ENCODE data around the gene HSF4. TPM values are rescaled to one million over a fixed set of nuclear protein-coding genes. Genes with fewer than 3 reads are reported as not detected.

Gene HSF4
- total RNA-seq (2022; extraction: Qiagen RNA extraction), result 12.2 to 21.9 TPM (median 16.8 TPM) in 5 replicates

GRCh38 chr16:67164599-67165061 lies at the start of gene HSF4:
TSS of gene HSF4 (plus strand) at chr16:67164745. CDS start at chr16:67164812, 67 bp downstream.

GRCh38 chr16:67150833-67151396 lies 13.6 kb upstream of the HSF4 start, which contains the start of gene B3GNT9:
TSS of gene B3GNT9 (minus strand) at chr16:67150998. CDS start at chr16:67150485, 513 bp downstream.

GRCh38 chr16:67170168-67170948 lies 5.8 kb downstream of the HSF4 start, which contains the start of gene NOL3:
TSS of gene NOL3 (plus strand) at chr16:67170538.

GRCh38 chr16:67183627-67184452 lies 19.3 kb downstream of the HSF4 start, which contains the start of gene MATCAP1:
TSS of gene MATCAP1 (minus strand) at chr16:67183963. CDS start at chr16:67180610, 3,353 bp downstream.

GRCh38 chr16:67190041-67190440 lies 25.5 kb downstream of the HSF4 start, which contains the start of gene EXOC3L1:
TSS of gene EXOC3L1 (minus strand) at chr16:67190136. CDS start at chr16:67189676, 460 bp downstream.

GRCh38 chr16:67191995-67192681 lies 27.6 kb downstream of the HSF4 start, which contains the start of gene E2F4:
TSS of gene E2F4 (plus strand) at chr16:67192155. CDS start at chr16:67192228, 73 bp downstream.

GRCh38 chr16:67199011-67199807 lies 34.7 kb downstream of the HSF4 start, which contains the start of gene ELMO3:
TSS of gene ELMO3 (plus strand) at chr16:67199131. CDS start at chr16:67199327, 196 bp downstream.

Other genes with a start within 250 kb of the HSF4 start
- gene CDH16, start 245.9 kb upstream of the HSF4 start, total RNA-seq (2022; extraction: Qiagen RNA extraction), result 3.7 to 4.9 TPM (median 4.4 TPM) in 5 replicates
- 27.6 to 46.6 TPM (median 39.4 TPM) in 5 replicates for gene RRAD, start 239.2 kb upstream of the HSF4 start, total RNA-seq (2022; extraction: Qiagen RNA extraction)
- gene CIAO2B, start 230.3 kb upstream of the HSF4 start, total RNA-seq (2022; extraction: Qiagen RNA extraction), result 148 to 193 TPM (median 178 TPM) in 5 replicates
- 29.3 to 37.6 TPM (median 32.1 TPM) in 5 replicates for gene CES2, start 229.2 kb upstream of the HSF4 start, total RNA-seq (2022; extraction: Qiagen RNA extraction)
- 2.3 to 3.6 TPM (median 2.4 TPM) in 5 replicates for gene CES3, start 203.5 kb upstream of the HSF4 start, total RNA-seq (2022; extraction: Qiagen RNA extraction)
- gene CES4A, start 176.2 kb upstream of the HSF4 start, total RNA-seq (2022; extraction: Qiagen RNA extraction), result 1.9 to 3.3 TPM (median 2.9 TPM) in 5 replicates
- gene CBFB, start 135.6 kb upstream of the HSF4 start, total RNA-seq (2022; extraction: Qiagen RNA extraction), result 43.4 to 64.6 TPM (median 52.4 TPM) in 5 replicates
- 22.3 to 24.6 TPM (median 22.8 TPM) in 5 replicates for gene PHAF1, start 54.8 kb upstream of the HSF4 start, total RNA-seq (2022; extraction: Qiagen RNA extraction)
- 7.4 to 10.0 TPM (median 9.2 TPM) in 5 replicates for gene B3GNT9, start 13.7 kb upstream of the HSF4 start, total RNA-seq (2022; extraction: Qiagen RNA extraction)
- gene TRADD, start 4.8 kb upstream of the HSF4 start, total RNA-seq (2022; extraction: Qiagen RNA extraction), result 15.2 to 21.9 TPM (median 21.3 TPM) in 5 replicates
- 5.8 to 11.5 TPM (median 8.5 TPM) in 5 replicates for gene FBXL8, start 4.8 kb upstream of the HSF4 start, total RNA-seq (2022; extraction: Qiagen RNA extraction)
- 73.1 to 97.4 TPM (median 92.2 TPM) in 5 replicates for gene NOL3, start 5.8 kb downstream of the HSF4 start, total RNA-seq (2022; extraction: Qiagen RNA extraction)
- gene MATCAP1, start 19.2 kb downstream of the HSF4 start, total RNA-seq (2022; extraction: Qiagen RNA extraction), result 4.2 to 8.5 TPM (median 6.5 TPM) in 5 replicates
- gene EXOC3L1, start 25.4 kb downstream of the HSF4 start, total RNA-seq (2022; extraction: Qiagen RNA extraction), result 0.06 to 0.32 TPM (median 0.23 TPM) in 4 of 5 replicates, not detected in the other
- gene E2F4, start 27.4 kb downstream of the HSF4 start, total RNA-seq (2022; extraction: Qiagen RNA extraction), result 81.7 to 103 TPM (median 94.2 TPM) in 5 replicates
- gene ELMO3, start 34.4 kb downstream of the HSF4 start, total RNA-seq (2022; extraction: Qiagen RNA extraction), result 0.70 to 1.8 TPM (median 1.1 TPM) in 5 replicates
- gene TMEM208, start 62.4 kb downstream of the HSF4 start, total RNA-seq (2022; extraction: Qiagen RNA extraction), result 82.1 to 103 TPM (median 91.2 TPM) in 5 replicates
- gene FHOD1, start 82.7 kb downstream of the HSF4 start, total RNA-seq (2022; extraction: Qiagen RNA extraction), result 40.2 to 67.1 TPM (median 60.9 TPM) in 5 replicates
- 1.1 to 1.9 TPM (median 1.5 TPM) in 5 replicates for gene SLC9A5, start 84.2 kb downstream of the HSF4 start, total RNA-seq (2022; extraction: Qiagen RNA extraction)
- gene PLEKHG4, start 114.8 kb downstream of the HSF4 start, total RNA-seq (2022; extraction: Qiagen RNA extraction), result 9.7 to 17.3 TPM (median 14.6 TPM) in 5 replicates
- gene KCTD19, start 162.0 kb downstream of the HSF4 start, total RNA-seq (2022; extraction: Qiagen RNA extraction), result 0.08 to 0.44 TPM (median 0.20 TPM) in 4 of 5 replicates, not detected in the other
- gene LRRC36, start 162.1 kb downstream of the HSF4 start, total RNA-seq (2022; extraction: Qiagen RNA extraction), result 0.08 to 0.09 TPM in 2 of 5 replicates, not detected in the others
- gene TPPP3, start 228.8 kb downstream of the HSF4 start, total RNA-seq (2022; extraction: Qiagen RNA extraction), result 9.1 to 16.5 TPM (median 14.0 TPM) in 5 replicates

Measured in A549 treated with Mapracorat at 1 μM for 4 hours (cell line).